Neural cell (in vitro differentiated cells): Measurements from ENCODE around the gene ADGRL1. TPM values are rescaled to one million over a fixed set of nuclear protein-coding genes. Genes with fewer than 3 reads are reported as not detected.

ENCODE experiments used
- H2AFZ ChIP-seq: fragments of 200-600, 300-800 bp; sonication (generic), shearing (Covaris generic); 2 replicates; pipeline ENCODE4 v1.6.0; 2014; ENCODE audit warnings: low read depth, mild to moderate bottlenecking, antibody characterized with exemption, low read length, moderate library complexity
- H3F3A ChIP-seq: fragments of 200-600 bp; shearing (Covaris generic); 2 replicates; pipeline ENCODE4 v1.6.1; 2016; ENCODE audit warnings: mild to moderate bottlenecking, moderate library complexity, mixed read lengths, antibody characterized with exemption, low read length; ENCODE audit not compliant: insufficient read depth, poor library complexity, severe bottlenecking
- H3K27ac ChIP-seq: fragments of 200-600, 300-800 bp; sonication (generic), shearing (Covaris generic); 2 replicates; pipeline ENCODE4 v1.5.1; 2014; ENCODE audit warnings: mild to moderate bottlenecking, low read length, moderate library complexity
- H3K27me3 ChIP-seq: fragments of 300-800, 200-600 bp; sonication (generic), shearing (Covaris generic); 2 replicates; pipeline ENCODE4 v1.6.0; 2014; ENCODE audit warnings: mild to moderate bottlenecking, low read depth, low read length, moderate library complexity; ENCODE audit not compliant: insufficient read depth
- H3K36me3 ChIP-seq: fragments of 300-800, 200-600 bp; sonication (generic), shearing (Covaris generic); 2 replicates; pipeline ENCODE4 v1.5.1; 2014; ENCODE audit warnings: mild to moderate bottlenecking, antibody characterized with exemption, low read length, moderate library complexity; ENCODE audit not compliant: insufficient read depth
- H3K4me2 ChIP-seq: fragments of 300-800, 200-600 bp; sonication (generic), shearing (Covaris generic); 2 replicates; pipeline ENCODE4 v1.6.0; 2014; ENCODE audit warnings: mild to moderate bottlenecking, low read length
- H3K4me3 ChIP-seq: fragments of 300-800, 200-600 bp; sonication (generic), shearing (Covaris generic); 2 replicates; pipeline ENCODE4 v1.5.1; 2014; ENCODE audit warnings: mild to moderate bottlenecking, low read length, moderate library complexity
- H3K79me2 ChIP-seq: fragments of 200-600 bp; shearing (Covaris generic); replicated peaks from 2 replicates; pipeline ENCODE4 v1.6.0; 2014; ENCODE audit warnings: mild to moderate bottlenecking, low read length, moderate library complexity; ENCODE audit not compliant: insufficient read depth
- H3K9ac ChIP-seq: fragments of 300-800, 200-600 bp; sonication (generic), shearing (Covaris generic); 2 replicates; pipeline ENCODE4 v1.6.1; 2016; ENCODE audit warnings: mild to moderate bottlenecking, low read length, mixed read lengths
- H3K9me2 ChIP-seq: fragments of 200-600 bp; shearing (Covaris generic); 2 replicates; pipeline ENCODE4 v1.6.1; 2016; ENCODE audit warnings: mild to moderate bottlenecking, low read length, mixed read lengths; ENCODE audit not compliant: insufficient read depth
- H3K9me3 ChIP-seq: fragments of 200-600, 300-800 bp; sonication (generic), shearing (Covaris generic); 2 replicates; pipeline ENCODE4 v1.6.1; 2016; ENCODE audit warnings: mild to moderate bottlenecking, mixed run types, low read length, moderate library complexity, mixed read lengths
- H4K20me1 ChIP-seq: fragments of 200-600 bp; shearing (Covaris generic); 2 replicates; pipeline ENCODE4 v1.6.1; 2016; ENCODE audit warnings: mild to moderate bottlenecking, mixed run types; ENCODE audit not compliant: insufficient read depth
- EP300 ChIP-seq: fragments of 450-650 bp; conservative IDR thresholded peaks from 2 replicates; pipeline ENCODE4 v1.6.1; 2014; ENCODE audit warnings: antibody characterized with exemption, mild to moderate bottlenecking, moderate library complexity; ENCODE audit not compliant: poor library complexity, severe bottlenecking
- EZH2 ChIP-seq: fragments of 200-600, 300-800 bp; shearing (Covaris generic), sonication (generic); IDR thresholded peaks from 2 replicates; pipeline ENCODE4 v1.6.1; 2014; ENCODE audit warnings: antibody characterized with exemption, low read length, borderline replicate concordance, mild to moderate bottlenecking; ENCODE audit not compliant: insufficient read depth, poor library complexity, severe bottlenecking
- MXI1 ChIP-seq: fragments of 450-650 bp; conservative IDR thresholded peaks from 2 replicates; pipeline ENCODE4 v1.6.1; 2014; ENCODE audit warnings: antibody characterized with exemption, mild to moderate bottlenecking; ENCODE audit not compliant: poor library complexity, severe bottlenecking
- POLR2AphosphoS5 ChIP-seq: IDR thresholded peaks from 2 replicates; pipeline ENCODE4 v1.6.1; 2012
- RAD21 ChIP-seq: fragments of 450-650 bp; conservative IDR thresholded peaks from 2 replicates; pipeline ENCODE4 v1.6.1; 2014; ENCODE audit warnings: antibody characterized with exemption, mild to moderate bottlenecking, moderate library complexity
- SMC3 ChIP-seq: fragments of 450-650 bp; conservative IDR thresholded peaks from 2 replicates; pipeline ENCODE4 v1.6.1; 2014; ENCODE audit warnings: antibody characterized with exemption, mild to moderate bottlenecking, moderate library complexity; ENCODE audit not compliant: poor library complexity
- TAF1 ChIP-seq: IDR thresholded peaks from 2 replicates; pipeline ENCODE4 v1.6.1; 2012; ENCODE audit warnings: low read depth
- polyA plus RNA-seq: library from polyadenylated mRNA; depleted of rRNA; stranded (reverse); fragments of >200 nt; gene quantifications from 2 replicates; pipeline ENCODE4 v1.2.3, GENCODE V29; 2014
- TF ChIP-seq, protein P1 (sequence below): IDR thresholded peaks from 2 replicates; pipeline ENCODE4 v1.6.1; 2012; ENCODE audit warnings: borderline replicate concordance
- TF ChIP-seq, protein P2 (sequence below): fragments of 450-650 bp; IDR thresholded peaks from 2 replicates; pipeline ENCODE4 v1.5.1; 2014; ENCODE audit warnings: antibody characterized with exemption, mild to moderate bottlenecking, moderate library complexity; ENCODE audit not compliant: poor library complexity, severe bottlenecking

ADGRL1 gene
- polyA plus RNA-seq, 1 donor from 2014 or later = 22.2 TPM

DNA sequence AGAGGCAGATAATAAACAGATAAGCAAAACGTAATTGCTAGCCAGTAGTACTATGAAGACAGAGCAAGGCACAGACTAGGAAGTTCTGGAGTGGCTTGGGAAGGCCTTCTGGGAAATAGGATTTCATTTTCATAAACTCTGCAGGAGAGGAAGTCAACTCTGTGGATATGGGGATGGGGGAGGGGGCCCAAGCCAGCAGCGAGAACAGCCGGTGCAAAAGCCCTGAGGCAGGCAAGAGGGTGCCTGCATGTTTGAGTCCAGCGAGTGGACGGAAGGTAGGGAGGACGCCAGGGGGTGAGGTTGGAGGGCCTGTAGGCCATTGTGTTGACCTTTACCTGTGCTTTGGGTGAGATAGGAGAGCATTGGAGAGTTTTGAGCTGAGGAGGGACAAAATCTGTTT, 60.6 kb downstream of the ADGRL1 start:
- Histone ChIP-seq H3K4me3 (no peak overlapping the region), H3F3A (no peaks in the 10 kb centered on the region), H3K27me3 (no peaks in the 10 kb centered on the region)

GRCh38 chr19:14142262-14143190, 63.4 kb downstream of the ADGRL1 start:
- no peak overlapping the region for H2AFZ ChIP-seq
- H3K4me3 ChIP-seq = no peak overlapping the region
- TF ChIP-seq MXI1 (no peak), RAD21 (no peak), SMC3 (no peak), POLR2AphosphoS5 (no peak), TAF1 (no peak)
- no peak overlapping the region for H3K4me2 ChIP-seq
- H3K27me3 ChIP-seq = no peaks in the 10 kb centered on the region
- no peak overlapping the region for H3K27ac ChIP-seq
- no peaks in the 10 kb centered on the region for H3F3A ChIP-seq
- H3K9me3 ChIP-seq = no peaks in the 10 kb centered on the region
- H3K36me3 ChIP-seq = no peaks in the 10 kb centered on the region
- H3K9ac ChIP-seq = no peak overlapping the region
- H4K20me1 ChIP-seq = no peaks in the 10 kb centered on the region
- H3K9me2 ChIP-seq = no peaks in the 10 kb centered on the region
- H3K79me2 ChIP-seq = no peaks in the 10 kb centered on the region

More for the DNA sequence above, 60.6 kb downstream of the ADGRL1 start:
- Histone ChIP-seq H2AFZ (no peak overlapping the region), H3K79me2 (no peaks in the 10 kb centered on the region), H3K9ac (no peak overlapping the region), H4K20me1 (no peaks in the 10 kb centered on the region), H3K9me3 (no peaks in the 10 kb centered on the region), H3K36me3 (no peaks in the 10 kb centered on the region), H3K27ac (no peak overlapping the region), H3K9me2 (no peaks in the 10 kb centered on the region), H3K4me2 (no peak overlapping the region)
- TF ChIP-seq POLR2AphosphoS5 (no peak), MXI1 (no peak), EP300 (no peak), SMC3 (no peak), RAD21 (no peak), EZH2 (no peak), TAF1 (no peak)
- TF ChIP-seq, protein P1, sequence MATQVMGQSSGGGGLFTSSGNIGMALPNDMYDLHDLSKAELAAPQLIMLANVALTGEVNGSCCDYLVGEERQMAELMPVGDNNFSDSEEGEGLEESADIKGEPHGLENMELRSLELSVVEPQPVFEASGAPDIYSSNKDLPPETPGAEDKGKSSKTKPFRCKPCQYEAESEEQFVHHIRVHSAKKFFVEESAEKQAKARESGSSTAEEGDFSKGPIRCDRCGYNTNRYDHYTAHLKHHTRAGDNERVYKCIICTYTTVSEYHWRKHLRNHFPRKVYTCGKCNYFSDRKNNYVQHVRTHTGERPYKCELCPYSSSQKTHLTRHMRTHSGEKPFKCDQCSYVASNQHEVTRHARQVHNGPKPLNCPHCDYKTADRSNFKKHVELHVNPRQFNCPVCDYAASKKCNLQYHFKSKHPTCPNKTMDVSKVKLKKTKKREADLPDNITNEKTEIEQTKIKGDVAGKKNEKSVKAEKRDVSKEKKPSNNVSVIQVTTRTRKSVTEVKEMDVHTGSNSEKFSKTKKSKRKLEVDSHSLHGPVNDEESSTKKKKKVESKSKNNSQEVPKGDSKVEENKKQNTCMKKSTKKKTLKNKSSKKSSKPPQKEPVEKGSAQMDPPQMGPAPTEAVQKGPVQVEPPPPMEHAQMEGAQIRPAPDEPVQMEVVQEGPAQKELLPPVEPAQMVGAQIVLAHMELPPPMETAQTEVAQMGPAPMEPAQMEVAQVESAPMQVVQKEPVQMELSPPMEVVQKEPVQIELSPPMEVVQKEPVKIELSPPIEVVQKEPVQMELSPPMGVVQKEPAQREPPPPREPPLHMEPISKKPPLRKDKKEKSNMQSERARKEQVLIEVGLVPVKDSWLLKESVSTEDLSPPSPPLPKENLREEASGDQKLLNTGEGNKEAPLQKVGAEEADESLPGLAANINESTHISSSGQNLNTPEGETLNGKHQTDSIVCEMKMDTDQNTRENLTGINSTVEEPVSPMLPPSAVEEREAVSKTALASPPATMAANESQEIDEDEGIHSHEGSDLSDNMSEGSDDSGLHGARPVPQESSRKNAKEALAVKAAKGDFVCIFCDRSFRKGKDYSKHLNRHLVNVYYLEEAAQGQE = no peak
- TF ChIP-seq, protein P2, sequence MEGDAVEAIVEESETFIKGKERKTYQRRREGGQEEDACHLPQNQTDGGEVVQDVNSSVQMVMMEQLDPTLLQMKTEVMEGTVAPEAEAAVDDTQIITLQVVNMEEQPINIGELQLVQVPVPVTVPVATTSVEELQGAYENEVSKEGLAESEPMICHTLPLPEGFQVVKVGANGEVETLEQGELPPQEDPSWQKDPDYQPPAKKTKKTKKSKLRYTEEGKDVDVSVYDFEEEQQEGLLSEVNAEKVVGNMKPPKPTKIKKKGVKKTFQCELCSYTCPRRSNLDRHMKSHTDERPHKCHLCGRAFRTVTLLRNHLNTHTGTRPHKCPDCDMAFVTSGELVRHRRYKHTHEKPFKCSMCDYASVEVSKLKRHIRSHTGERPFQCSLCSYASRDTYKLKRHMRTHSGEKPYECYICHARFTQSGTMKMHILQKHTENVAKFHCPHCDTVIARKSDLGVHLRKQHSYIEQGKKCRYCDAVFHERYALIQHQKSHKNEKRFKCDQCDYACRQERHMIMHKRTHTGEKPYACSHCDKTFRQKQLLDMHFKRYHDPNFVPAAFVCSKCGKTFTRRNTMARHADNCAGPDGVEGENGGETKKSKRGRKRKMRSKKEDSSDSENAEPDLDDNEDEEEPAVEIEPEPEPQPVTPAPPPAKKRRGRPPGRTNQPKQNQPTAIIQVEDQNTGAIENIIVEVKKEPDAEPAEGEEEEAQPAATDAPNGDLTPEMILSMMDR = no peak
